Fibroblast of skin of abdomen (primary cell): ENCODE data around the gene NAP1L4.

Experiments used
- DNase-seq: peaks from one replicate; pipeline ENCODE4 v3.0.0-alpha.2; 2013

Gene NAP1L4

DNA sequence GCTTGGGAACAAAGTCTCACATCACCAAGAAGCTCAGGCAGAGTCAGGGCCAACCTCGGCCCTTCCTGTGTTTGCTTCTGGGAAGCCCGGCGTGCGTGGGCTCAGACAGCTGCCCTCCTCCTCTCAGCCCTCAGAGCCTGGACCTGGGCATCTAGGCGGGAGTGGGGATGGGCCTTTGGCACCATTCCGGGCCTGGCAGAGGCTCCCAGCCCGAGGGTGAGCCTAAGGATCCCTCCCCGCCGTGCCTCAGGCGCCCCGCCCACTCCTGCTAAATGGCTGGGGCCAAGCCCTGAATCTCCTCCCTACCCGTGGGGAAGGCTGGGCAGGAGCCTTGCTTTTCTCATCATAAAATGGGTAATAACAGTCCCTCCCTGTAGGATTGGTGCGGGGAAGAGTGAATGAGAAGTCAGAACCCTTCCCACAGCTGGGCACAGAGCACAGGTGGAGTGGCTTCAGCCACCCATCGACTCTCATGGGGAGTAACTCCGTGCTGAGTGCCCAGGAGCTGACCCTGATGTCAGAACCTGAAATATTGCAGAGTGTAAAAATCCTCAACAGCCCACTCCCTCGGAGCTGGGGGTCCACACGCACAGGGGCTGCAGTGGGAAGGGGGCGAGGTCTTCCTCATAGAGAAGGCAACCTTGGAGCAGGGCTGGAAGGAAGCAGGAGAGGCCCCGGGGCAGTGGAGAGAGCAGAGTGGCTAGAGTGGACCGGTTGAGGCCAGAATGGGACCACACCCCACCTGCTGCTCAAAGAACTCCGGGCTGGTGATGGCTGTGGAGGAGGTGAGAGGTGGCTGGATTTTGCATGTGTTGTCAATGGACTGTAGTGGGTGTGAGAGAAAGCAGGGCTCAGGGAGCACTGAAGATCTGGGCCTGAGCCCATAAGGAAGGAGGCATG, 87.7 kb downstream of the NAP1L4 start:
- DNase-seq = no peak

DNA sequence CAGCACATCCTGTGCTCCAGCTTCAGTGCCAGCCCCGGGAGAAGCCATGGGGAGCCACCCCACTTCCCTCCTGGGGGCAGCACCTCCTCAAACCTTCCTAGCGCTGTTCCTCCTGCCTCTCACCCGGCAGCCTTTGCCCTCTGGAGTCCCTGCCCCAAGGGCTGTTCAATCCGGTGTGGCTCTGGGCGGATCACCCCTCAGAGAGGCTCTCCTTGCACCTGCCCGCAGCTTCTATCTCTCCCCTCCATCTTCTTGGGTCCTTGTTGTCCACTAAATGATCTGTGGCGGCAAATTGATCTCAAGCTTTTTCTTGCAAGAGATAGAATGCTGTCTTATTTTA, 88.5 kb downstream of the NAP1L4 start:
- DNase-seq = no peak

DNA sequence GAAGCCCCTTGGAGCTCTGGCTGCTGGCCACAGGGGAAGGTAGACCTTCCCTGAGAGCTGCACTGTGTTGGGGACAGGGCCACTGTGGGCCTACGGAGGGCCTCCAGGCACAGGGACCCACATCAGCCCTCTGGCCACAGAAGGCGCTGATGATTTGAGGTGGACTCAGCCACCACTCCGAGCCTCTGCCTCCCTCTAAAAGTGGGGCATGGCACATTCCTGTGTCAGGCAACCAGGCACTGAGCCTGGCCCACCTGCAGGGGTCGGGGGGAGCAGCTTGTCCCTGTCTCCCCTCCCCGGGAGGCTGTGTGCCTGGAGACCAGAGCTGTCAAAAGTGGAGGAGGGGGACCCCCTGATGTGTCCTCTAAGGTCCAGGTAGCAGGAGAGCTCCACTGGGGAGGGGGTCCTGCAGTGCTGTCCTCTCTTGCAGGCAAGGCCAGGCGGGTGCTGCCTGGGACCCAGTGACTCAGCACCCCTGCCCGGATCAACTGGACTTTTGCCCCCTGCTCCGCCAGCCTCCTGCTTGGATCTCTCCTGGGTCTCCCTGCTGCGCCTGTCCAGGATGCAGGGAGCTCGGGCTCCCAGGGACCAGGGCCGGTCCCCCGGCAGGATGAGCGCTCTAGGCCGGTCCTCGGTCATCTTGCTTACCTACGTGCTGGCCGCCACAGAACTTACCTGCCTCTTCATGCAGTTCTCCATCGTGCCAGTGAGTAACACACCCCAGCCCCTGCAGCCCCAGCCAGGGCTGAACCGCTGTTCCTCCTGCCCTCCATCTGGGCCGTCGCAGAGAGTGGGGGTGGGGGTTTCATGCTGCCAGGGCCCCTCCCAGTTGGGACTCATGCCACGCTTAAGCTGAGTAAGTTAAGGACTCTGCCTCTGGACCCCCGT, 89.1 kb downstream of the NAP1L4 start:
- DNase-seq = no peak

DNA sequence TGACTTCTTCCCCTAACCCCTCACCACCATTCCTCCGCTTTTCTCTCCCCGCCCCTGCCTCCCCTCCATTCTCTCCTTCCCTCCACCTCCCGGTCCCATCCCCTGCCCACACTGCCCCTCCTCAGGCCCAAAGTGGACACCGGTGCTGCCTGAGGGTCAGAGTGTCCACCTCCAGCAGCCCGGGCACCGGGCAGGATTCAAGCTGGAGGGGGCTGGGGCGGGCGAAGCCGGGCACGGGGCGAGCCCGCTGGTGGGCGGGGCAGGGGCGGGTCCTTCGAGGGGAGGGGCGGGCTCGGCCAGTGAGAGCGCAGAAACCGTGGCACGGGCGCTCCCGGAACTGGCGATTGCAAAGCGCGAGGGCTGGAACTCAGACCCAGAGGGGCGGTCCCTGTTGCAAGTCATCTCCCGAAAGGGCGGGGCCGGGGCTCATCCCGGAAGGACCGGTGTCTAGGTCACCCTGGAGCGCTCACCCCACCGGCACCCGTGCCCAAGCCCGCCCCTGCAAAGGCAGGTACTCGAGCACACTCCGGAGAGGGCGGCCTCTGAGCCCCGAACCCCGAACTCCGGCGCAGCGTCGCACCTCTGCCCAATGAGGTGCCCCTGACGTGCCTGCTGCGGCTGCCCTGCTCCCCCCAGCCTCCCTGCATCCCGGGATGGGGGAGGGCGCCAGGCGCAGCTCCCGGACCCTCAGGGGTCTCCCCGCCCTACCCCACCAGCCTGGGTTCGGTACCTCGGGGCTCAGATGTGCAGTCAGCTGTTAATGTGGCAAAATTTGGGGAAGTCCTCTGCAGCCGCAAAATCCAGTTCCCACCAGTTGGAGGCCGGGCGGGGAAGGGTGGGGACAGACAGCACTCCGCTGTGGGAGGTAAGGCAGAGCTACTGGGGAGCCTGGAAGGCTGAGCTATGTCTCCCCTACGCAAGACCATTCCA, 90.0 kb downstream of the NAP1L4 start:
- DNase-seq = peak; percentile 90

DNA sequence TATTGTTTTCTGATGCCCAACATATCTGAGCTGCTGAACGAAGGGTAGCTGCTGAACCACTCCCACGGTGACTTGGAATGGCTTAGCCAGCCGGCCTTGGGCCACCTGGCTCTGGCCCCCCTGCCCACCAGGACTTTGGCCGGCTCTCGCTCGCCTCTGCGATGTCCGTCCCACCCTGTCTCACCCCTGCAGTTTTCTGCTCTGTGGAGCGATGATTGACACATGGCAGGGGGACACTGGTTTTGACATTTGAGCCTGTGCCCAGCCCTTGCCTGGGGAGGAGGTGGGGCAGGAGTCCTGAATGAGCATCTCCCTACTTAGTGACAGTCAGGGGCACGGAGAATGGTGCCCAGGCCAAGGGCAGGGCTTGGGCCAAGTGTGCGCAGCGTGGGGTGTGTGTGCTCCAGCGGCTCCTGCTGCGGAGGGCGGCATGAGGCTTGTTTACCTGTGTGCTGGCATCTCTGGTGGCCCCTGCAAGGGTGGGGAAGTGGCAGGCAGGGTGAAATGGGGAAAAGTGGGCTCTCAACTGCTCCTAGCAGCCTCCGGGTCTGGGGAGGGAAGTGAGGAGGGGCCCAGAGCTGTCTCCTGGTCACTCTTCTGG, 90.8 kb downstream of the NAP1L4 start:
- no peak for DNase-seq

DNA sequence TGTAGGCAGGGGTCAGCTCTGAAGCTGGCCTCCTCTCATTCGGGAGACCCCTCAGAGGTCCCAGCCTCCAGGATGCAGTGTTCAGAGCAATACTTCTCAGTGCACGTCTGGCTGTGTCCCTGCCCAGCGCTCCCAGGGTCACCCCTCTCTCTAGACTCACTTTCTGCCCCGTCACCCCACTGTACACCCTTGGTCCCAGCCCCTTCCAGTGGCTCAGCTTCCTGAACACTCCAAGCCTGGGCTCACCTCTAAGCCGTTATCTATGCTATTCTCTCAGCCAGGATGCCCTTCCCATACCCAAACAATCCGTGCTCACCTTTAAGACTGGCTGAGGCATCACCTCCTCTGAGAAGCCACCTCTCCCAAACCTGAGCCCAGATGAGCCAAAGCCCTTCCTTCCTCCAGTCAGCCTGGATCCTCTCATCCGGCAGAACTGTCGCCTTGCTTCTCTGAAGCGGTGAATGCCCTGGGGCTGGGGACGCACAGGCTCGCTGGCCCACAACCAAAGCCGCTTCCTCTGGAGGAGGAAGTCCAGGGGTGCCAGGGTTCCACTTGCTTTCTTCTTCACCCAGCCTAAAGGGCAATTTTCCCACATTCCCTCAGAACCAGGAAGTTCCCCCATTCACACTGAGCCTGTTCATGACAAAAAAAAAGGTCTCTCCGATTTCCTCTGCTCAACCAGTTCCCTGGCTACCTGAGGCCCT, 92.9 kb downstream of the NAP1L4 start:
- DNase-seq = no peak

DNA sequence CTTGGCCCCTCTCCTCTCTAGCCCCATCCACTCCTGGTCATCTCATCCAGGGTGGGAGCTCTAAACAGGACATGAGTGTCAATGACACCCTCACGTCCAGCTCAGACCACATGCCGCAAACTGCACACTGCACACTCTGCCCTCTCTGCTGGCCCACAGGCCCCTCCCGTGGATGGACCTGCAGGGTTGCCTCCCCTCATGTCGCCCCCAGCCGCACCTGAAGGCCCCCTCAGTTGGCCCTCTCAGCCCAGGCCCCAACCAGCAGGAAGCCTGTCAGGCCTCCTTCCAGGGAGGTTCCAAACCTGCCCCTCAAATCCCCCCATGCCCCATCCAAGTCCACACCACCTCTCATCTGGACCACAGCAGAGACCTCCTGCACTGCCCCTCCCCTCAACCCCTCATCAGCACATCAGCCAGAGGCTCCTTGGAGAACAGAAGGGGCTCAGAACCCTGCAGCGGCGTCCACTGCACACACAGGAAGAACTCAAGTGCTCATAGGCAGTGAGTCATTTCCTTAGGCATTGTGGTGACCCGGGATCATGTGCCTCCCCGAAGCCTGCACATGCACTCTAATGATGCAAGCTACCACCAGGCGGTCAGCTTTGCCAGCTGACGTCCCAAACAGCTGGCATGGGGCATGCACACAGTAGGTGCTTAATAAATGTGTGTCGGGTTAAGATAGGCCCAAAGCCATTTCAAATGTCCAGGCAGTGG, 93.6 kb downstream of the NAP1L4 start:
- peak; percentile 87 for DNase-seq

DNA sequence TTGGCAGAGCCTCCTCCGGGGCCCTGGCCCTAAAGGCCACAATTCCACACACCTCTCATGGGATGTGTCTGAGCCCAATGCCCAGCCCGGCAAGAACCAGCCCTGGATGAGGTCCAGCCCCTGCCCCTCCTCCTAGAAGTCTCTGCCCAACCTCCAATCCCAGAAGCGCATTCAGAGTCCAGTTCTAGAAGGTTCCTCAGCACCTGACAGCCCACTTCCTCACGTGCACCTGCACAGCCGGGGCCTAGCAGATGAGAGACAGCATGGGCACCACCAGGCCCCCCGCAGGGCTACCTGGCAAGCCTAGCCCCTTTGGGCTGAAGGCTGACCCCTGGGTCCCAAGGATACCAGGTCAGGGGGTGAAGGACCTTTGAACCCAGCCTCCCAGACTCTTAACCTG, 95.1 kb downstream of the NAP1L4 start:
- no peak for DNase-seq

DNA sequence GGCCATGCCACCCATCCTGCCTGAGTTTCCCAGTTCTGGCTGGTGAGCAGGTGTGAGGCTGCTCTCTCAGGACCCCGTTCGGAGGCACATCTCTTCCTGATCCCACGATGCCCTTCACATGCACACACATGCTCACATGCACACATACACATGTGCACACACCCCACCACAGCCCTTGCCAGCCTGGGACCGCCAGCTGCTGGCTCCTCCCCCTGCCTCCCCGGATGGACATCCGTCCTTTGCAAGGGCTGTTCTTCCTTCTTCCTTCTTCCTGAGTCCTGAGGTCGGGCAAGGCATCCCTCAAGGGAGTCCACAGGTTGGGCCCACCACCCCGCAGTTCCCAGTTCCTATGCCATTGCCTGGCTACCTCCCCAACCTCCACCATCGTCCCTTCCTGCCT, 96.1 kb downstream of the NAP1L4 start:
- DNase-seq = no peak
